Right atrium auricular region (tissue), 2 donors: ENCODE data around the gene FBXL22. TPM values are rescaled to one million over a fixed set of nuclear protein-coding genes. Genes with fewer than 3 reads are reported as not detected.

Experiments
- DNase-seq: peaks from one replicate; pipeline ENCODE4 v3.0.0-alpha.2; 2019; ENCODE audit warnings: low spot score
- H3K27ac ChIP-seq, 2 donors: fragments of 200-600 bp; sonication (generic); 1 replicate in 1 of 2; 2 replicates in 1 of 2; pipeline ENCODE4 v1.5.1; 2016 to 2019
- H3K27me3 ChIP-seq, 2 donors: fragments of 200-600 bp; sonication (generic); one replicate each; pipeline versions ENCODE4 v1.5.1 to v1.6.0; 2017 to 2019
- H3K36me3 ChIP-seq: fragments of 200-600 bp; sonication (generic); one replicate; pipeline ENCODE4 v1.5.1; 2016
- H3K4me1 ChIP-seq, 2 donors: fragments of 200-600 bp; sonication (generic); one replicate each; pipeline versions ENCODE4 v1.5.1 to v1.6.0; 2017 to 2019
- H3K4me3 ChIP-seq, 2 donors: fragments of 200-600 bp; sonication (generic); 1 replicate in 1 of 2; 2 replicates in 1 of 2; pipeline ENCODE4 v1.5.1; 2017 to 2019; ENCODE audit warnings: mild to moderate bottlenecking in 1 of 2, moderate library complexity in 1 of 2
- H3K9me3 ChIP-seq, 2 donors: fragments of 200-600 bp; sonication (generic); one replicate each; pipeline ENCODE4 v1.5.1; 2019
- CTCF ChIP-seq, 2 donors: fragments of 200-600 bp; sonication (generic); IDR thresholded peaks; one replicate each; pipeline ENCODE4 v1.5.1; 2019; ENCODE audit warnings: antibody characterized with exemption in 2 of 2
- total RNA-seq, 2 donors: library from RNA; depleted of rRNA; stranded (reverse); fragments of >200 nt; gene quantifications; one replicate each; pipeline ENCODE4 v1.1.0, GENCODE V29; 2016

The FBXL22 gene
- total RNA-seq, 2 donors from 2014 or later: 13.8 to 20.1 TPM

GRCh38 chr15:63598473-63599400 is 1.6 kb downstream of the FBXL22 start:
- Histone ChIP-seq H3K27ac (peak overlapping the region; percentile 92 to 93), H3K4me1 (peaks cover 0 to 66% of the 10 kb centered on the region in 2 donors), H3K4me3 (peak overlapping the region; percentile 39 to 61), H3K27me3 (no peaks in the 10 kb centered on the region), H3K36me3 (no peaks in the 10 kb centered on the region), H3K9me3 (no peaks in the 10 kb centered on the region)
- no peak for DNase-seq
- TF ChIP-seq CTCF (IDR thresholded peaks at IDR 0.05): no peak

GRCh38 chr15:63599401-63600000 is 2.3 kb downstream of the FBXL22 start:
- Histone ChIP-seq H3K4me1 (peaks cover 0 to 66% of the 10 kb centered on the region in 2 donors), H3K36me3 (no peaks in the 10 kb centered on the region), H3K4me3 (peak overlapping the region; percentile 40 to 61), H3K9me3 (no peaks in the 10 kb centered on the region), H3K27ac (peak overlapping the region; percentile 92 to 93), H3K27me3 (no peaks in the 10 kb centered on the region)
- TF ChIP-seq CTCF (IDR thresholded peaks at IDR 0.05): peak; percentile 67 to 89
- no peak for DNase-seq

GRCh38 chr15:63600001-63600615 is 2.9 kb downstream of the FBXL22 start:
- Histone ChIP-seq H3K27ac (peak overlapping the region; percentile 92 to 93), H3K9me3 (no peaks in the 10 kb centered on the region), H3K4me1 (peaks cover 0 to 61% of the 10 kb centered on the region in 2 donors), H3K36me3 (no peaks in the 10 kb centered on the region), H3K4me3 (peak overlapping the region; percentile 40 to 61), H3K27me3 (no peaks in the 10 kb centered on the region)
- DNase-seq: no peak
- TF ChIP-seq CTCF (IDR thresholded peaks at IDR 0.05): no peak

GRCh38 chr15:63600616-63601025 is 3.4 kb downstream of the FBXL22 start:
- no peaks in the 10 kb centered on the region for H3K27me3 ChIP-seq
- no peaks in the 10 kb centered on the region for H3K36me3 ChIP-seq
- peak overlapping the region; percentile 92 to 93 for H3K27ac ChIP-seq
- peak overlapping the region; percentile 40 to 61 for H3K4me3 ChIP-seq
- peaks cover 0 to 56% of the 10 kb centered on the region in 2 donors for H3K4me1 ChIP-seq
- DNase-seq: peak; percentile 83
- no peaks in the 10 kb centered on the region for H3K9me3 ChIP-seq
- peak in 1 of 2 donors; percentile 39 for TF ChIP-seq CTCF (IDR thresholded peaks at IDR 0.05)

GRCh38 chr15:63601026-63601703 is 4.0 kb downstream of the FBXL22 start:
- no peak for DNase-seq
- no peak for TF ChIP-seq CTCF (IDR thresholded peaks at IDR 0.05)
- Histone ChIP-seq H3K27ac (peak overlapping the region; percentile 82 to 92), H3K4me3 (peak overlapping the region; percentile 40 to 61), H3K9me3 (no peaks in the 10 kb centered on the region), H3K4me1 (peaks cover 0 to 51% of the 10 kb centered on the region in 2 donors), H3K27me3 (no peaks in the 10 kb centered on the region), H3K36me3 (no peaks in the 10 kb centered on the region)
